Loucy (cell line): ENCODE data around the gene SPATA9.

Experiments used
- EZH2phosphoT487 ChIP-seq: fragments of 200-600 bp; IDR thresholded peaks from 2 replicates; pipeline ENCODE4 v1.6.1; 2018; ENCODE audit warnings: antibody characterized with exemption, mild to moderate bottlenecking, moderate library complexity, borderline replicate concordance
- TF ChIP-seq, protein P1 (sequence below): fragments of 200-600 bp; sonication (generic); conservative IDR thresholded peaks from 2 replicates; pipeline ENCODE4 v1.5.1; 2014; ENCODE audit warnings: mild to moderate bottlenecking, antibody characterized with exemption, low read length

DNA sequence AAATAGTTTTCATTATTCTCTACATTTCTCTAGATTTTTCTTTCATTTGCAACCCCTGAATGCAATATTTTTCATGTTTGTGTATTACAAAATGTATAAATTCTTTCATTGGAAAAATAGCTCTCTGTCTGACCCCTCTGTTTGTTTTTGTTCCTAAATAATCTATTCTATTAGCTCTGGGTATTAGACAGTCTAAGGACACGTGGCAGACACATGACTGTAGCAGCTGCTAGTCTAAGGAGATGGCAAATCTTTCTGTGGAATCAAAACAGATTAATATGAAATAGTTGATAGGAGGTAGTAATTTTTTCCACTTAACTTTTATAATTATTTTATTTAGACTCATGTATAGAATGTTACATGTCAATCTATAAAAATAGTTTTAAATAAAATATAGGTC is 21.4 kb upstream of the SPATA9 start:
- TF ChIP-seq, protein P1, sequence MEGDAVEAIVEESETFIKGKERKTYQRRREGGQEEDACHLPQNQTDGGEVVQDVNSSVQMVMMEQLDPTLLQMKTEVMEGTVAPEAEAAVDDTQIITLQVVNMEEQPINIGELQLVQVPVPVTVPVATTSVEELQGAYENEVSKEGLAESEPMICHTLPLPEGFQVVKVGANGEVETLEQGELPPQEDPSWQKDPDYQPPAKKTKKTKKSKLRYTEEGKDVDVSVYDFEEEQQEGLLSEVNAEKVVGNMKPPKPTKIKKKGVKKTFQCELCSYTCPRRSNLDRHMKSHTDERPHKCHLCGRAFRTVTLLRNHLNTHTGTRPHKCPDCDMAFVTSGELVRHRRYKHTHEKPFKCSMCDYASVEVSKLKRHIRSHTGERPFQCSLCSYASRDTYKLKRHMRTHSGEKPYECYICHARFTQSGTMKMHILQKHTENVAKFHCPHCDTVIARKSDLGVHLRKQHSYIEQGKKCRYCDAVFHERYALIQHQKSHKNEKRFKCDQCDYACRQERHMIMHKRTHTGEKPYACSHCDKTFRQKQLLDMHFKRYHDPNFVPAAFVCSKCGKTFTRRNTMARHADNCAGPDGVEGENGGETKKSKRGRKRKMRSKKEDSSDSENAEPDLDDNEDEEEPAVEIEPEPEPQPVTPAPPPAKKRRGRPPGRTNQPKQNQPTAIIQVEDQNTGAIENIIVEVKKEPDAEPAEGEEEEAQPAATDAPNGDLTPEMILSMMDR: no peak
- TF ChIP-seq EZH2phosphoT487: no peak
